HG03175 (cell line): ENCODE results near the gene ZFP57.

Experiments
- ATAC-seq: cut with Tn5 transposase; IDR thresholded peaks from one replicate; pipeline ENCODE4 v1.9.1; 2021; ENCODE audit warnings: mild to moderate bottlenecking, moderate library complexity; ENCODE audit not compliant: unreplicated experiment

The ZFP57 gene

DNA sequence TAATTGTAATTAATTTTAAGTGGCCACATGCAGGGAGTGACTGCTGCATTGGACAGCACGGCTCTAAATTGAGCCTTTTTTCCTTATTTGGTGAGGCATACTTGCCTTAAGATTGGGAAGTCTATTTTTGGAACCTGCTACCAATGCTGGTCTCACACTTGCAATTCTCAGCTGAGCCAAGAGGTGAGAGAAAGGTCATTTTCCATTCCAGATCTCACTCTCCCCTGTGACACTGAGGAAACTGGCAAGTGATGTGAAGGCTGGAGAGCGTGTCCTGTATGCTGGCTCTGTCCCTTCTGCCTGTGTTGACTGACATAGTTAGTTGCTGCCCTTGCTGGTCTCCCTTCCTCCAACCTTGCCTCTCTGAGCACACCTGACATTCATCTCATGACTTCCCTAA is 24.8 kb downstream of the ZFP57 start:
- ATAC-seq: no peak

DNA sequence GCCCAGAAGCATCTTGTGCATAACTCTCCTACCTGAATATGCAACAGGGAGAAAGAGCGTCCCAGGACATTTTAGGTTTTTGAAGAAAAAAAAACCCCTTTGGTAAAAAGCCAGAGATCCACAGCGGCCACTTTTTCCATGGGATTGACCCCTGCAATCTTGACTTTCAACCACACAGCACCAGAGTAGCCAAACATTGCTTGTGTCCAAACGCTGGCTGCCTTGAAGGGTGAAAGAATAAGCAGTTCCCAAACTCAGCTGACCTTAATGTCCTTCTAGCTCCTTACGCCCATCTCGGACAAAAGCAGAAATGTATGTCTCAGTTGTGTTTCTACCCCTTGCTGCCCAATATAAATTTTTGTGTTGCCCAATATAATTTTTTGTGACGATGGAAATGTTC is 25.3 kb downstream of the ZFP57 start:
- ATAC-seq: no peak

DNA sequence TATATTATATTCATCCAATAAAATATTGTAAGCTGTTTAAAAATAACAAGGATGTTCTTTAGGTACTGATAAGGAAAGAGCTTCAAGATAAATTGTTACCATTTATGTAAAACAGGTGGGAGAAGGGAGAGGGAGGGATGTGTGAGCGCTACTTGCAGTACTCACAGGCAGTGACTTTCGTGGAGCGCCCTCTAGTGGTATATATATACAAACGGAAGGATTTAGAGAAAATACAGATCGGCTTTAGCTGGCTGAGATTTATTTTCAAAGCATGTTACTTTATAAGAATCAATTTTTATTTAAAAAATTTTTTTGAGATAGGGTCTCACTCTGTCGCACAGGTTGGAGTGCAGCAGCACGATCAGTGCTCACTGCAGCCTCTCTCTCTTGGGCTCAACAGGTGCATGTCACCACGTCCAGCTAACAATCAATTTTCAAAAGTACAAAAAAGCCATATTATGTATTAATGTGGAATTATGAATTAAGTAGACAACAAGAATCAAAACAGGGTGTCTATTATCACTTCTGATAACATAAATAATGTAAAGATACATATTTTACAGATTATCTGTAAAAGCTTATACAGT is 27.4 kb downstream of the ZFP57 start:
- ATAC-seq: no peak

DNA sequence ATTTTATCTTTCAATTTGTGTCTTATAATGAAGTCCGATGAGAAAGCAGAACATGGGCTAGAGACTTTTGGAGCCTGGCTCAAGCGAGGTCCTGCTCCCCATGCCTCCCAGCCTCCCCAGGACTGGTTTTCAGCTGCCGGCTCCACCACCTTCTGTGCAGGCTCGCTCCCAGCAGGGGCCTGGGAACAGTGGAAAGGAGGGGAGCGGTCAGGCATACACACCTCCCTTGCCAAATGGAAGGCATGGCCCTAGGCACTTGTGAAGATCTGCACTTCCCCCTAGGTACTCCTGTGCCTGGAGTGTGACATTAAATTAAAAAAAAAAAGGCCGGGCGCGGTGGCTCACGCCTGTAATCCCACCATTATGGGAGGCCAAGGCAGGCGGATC is 28.8 kb downstream of the ZFP57 start:
- no peak for ATAC-seq

DNA sequence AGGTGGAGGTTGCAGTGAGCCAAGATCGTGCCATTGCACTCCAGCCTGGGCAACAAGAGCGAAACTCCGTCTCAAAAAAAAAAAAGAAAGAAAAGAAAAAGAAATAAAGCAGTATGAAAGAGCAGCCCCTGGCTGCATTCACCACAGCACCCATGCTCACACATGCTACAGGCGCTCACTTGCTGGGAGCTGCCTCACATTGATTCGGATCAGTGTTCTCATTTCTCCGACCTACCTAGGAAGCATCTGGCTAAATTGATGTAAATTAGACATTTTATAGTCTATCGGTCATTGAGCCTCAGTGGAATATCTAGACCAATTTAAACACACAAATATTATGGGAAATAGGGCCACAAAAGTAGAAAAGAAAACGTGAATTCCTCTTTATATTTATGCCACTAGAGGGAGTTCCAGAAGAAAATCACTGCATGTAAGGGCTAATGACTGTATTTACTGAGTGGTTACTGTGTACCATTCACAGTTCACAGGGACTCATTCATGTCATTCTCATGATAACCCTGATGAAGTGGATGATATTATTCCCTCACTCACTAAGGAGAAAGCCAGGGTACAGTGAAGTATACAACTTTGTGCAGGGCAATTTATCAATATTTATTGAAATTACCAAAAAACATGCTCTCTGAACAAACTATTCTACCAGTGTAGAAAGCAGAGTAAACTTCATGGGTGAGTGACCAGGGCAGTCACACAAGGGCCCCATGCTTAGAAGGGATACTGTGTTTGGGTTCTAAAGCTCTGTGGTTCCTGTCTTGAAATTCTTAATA is 29.3 kb downstream of the ZFP57 start:
- ATAC-seq: no peak

DNA sequence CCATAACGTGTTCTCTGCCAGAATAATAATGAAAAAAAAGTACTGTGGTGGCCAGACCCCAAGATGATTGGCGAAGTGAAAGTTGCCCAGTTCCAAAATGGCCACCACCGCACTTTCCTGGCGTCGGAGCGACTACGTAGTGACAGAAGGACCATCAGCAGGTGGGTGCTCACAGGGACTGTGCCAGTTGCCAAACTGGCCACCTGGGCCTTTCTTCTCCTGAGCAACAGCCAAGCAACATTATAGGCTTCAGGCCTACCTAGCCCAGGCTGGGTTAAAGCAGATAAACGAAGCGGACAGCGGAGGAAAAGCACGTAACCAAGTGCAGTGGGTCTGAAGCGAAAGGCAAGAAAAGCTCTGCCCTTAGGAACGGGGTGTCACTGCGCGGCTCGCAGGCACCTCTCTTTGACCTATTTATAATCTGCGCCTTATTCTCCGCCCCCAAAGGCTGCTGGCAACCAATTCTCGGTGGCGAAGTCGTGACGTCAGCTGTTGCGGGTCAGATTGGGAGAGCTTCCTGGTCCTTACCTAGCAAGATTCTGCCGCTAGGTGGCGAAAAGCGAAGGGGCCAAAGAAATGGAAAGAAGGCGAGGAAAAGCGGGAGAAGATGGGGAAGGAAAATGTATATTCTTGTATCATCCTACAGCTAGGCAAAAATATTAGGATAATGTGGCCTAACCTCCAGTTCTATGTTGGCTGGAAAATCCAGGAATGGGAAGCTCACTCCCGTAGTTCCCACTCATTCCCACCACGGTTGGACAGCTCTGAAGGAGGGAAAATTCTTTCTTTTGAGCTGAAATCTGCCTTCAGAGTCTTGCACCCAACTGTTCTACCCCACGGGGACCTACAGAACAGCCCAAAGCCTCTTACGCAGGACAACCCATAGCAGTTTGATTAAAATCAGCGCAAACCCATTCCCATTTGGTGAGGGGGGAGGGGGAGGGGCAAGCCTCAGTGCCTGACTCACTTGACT is 31.0 kb downstream of the ZFP57 start:
- peak; percentile 97 for ATAC-seq

DNA sequence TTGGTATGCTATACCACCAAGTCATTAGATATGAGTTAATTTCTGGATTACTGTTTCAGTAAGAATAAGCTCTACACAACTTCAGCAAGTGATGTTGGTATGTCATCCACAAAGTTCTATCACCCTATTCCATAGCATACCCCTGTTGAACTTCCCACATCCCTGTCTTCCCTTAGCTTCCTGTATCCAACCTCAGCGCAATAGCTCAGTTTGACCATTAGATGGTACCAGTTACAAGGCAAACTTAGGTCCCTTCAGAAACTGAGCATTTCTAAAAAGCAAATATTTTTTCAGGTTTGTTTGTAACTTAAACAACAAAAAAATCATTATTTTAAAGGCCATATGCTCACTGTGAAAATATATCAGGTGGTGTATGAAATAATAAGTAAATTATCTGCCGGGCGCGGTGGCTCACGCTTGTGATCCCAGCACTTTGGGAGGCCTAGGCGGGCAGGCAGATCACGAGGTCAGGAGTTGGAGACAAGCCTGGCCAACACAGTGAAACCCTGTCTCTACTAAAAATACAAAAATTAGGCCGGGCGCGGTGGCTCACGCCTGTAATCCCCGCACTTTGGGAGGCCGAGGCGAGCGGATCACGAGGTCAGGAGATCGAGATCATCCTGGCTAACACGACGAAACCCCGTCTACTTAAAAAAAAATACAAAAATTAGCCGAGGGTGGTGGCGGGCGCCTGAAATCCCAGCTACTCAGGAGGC is 32.9 kb downstream of the ZFP57 start:
- ATAC-seq: no peak

DNA sequence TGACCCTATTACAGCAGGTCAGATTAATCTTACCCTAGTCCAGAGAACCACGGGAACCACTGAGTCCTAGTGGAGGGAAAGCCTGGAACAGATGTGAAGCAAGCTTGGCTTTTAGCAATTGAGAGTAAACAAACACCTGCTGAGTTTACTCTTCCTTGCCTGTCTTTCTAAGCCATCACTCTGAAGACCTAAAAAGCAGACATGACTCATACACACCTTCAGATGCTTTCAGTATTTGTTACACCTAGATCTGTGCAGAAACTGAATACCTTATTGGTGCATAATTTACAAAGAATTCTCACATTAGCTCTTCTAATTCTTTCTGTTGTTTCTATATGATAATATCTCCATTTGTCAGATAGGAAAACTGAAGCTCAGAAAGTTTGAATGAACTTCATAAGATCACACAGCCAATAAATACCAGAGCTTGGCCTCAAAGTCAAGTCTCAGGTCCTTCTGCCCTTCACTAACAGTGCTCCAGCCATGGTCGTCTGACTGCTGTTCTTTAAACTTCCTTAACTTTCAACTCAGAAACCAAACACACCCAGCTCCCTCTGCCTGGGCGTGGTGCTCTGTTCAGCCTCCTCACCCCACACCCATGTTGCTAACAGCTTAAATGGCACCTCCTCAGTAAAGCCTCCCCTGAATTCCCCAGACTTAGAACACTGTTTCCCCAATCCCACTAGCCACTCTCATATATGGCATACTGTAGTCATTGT is 39.4 kb downstream of the ZFP57 start:
- ATAC-seq: no peak

DNA sequence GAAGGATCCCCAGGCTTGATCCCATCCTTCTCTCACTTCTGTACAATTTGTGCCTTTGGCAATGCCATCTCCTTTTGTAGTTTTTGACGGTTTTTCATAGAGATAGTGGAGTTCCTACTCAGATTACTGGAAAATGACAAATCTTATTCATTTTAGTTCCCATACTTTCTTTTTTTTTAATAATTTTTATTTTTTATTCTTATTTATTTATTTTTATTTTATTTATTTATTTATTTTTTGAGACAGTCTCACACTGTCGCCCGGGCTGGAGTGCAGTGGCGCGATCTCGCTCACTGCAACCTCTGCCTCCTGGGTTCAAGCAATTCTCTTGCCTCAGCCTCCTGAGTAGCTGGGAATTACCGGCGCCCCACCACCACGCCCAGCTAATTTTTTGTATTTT is 43.7 kb downstream of the ZFP57 start:
- no peak for ATAC-seq

DNA sequence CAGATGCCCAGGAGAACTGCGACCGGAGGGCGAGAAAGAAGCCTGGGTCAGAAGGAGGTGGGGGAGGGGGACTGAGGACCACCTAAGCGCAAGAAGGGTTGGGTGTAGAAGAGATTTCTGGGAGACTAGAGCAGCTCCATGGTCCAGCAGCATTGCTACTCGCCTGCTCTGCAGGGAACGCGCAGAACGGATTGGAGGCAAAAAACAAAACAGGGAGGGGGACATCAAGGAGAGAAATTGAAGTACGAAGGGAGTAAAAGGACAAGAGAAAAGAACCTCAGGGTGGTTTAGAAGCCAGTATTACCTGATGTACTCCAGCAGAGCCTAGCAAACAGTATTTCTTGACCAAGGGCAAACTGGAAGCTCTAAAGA is 47.4 kb downstream of the ZFP57 start:
- ATAC-seq: no peak

DNA sequence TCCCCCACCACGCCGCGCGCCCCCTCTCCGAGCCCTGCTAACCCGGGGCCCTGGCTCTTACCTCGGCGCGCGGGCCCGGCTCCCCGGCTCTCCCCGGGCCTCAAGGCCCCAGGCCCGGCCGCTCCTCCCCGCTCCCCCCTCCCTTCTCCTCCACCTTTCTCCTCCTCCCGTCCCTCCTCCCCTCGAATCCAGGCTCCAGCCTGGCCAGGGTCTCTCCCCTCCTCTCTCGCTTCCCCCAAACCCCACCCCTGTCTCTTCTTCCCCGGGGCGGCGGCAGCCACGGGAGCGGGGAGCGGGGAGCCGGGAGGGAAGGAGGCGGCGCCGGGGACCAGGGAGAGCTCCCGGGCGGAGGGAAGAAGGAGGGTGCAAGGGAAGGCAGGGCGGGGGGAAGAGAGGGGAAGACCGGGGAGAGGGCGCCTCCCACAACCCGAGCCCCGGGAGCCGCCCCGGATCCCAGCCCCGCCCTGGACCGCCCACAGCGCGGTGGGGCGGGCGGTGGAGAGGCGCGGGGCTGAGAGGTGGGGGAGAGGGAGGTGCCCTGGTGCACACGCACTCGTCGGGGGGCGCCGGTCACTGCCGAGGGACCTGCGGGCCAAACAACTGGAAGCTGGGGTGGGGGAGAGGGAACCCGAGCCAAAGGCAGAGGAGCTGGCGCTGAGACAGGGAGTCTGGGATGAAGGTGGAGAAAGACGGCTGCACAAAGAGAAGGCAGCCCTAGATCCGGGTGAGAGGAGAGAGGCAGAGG is 48.0 kb downstream of the ZFP57 start, which contains the start of gene GABBR1:
GABBR1 (minus strand) TSS at position 395 of the 745 bp plus-strand sequence. CDS start 798 bp downstream, outside the sequence.
- peak; percentile 42 for ATAC-seq

DNA sequence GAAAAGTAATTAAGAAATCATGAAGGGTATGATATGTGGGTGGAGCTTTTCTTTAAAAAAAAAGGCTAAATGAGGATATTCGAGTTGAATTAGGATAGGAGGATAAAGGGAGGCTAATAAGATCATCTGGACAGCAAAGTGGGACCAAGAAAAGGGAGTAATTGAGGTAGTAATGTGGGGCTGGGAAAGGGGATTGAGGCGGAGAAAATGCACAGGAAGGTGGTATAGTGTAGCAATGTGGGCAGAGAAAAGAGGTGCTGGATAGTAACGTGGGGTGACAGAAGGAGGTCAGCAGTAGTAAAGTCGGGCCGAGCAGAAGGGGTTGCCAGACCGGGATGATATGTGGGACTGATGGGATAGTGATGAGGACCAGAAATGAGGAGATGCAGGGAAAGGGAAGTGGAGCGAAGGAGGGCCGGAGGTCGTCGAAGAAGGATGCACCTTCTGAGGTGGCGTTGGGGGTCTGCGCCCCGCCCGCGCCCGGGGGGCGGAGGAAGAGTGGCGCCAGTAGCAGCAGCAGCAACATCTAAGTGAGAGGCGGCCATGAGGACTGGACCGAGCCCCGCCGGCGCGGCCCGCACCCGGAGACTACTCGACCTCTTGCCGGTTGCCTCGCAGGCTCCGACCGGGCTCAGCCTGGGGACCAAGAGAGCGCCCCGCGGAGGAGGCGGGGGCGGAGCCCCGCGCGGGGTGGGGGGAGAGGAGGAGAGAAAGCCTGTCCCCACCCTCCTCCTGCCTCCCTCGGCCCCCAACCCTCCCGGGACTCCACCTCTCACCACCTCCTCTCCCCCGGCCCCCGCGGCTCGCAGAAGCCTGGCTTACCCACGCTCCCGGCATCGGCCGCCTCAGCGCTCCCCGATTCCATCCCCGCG is 48.9 kb downstream of the ZFP57 start:
- ATAC-seq: peak; percentile 22

DNA sequence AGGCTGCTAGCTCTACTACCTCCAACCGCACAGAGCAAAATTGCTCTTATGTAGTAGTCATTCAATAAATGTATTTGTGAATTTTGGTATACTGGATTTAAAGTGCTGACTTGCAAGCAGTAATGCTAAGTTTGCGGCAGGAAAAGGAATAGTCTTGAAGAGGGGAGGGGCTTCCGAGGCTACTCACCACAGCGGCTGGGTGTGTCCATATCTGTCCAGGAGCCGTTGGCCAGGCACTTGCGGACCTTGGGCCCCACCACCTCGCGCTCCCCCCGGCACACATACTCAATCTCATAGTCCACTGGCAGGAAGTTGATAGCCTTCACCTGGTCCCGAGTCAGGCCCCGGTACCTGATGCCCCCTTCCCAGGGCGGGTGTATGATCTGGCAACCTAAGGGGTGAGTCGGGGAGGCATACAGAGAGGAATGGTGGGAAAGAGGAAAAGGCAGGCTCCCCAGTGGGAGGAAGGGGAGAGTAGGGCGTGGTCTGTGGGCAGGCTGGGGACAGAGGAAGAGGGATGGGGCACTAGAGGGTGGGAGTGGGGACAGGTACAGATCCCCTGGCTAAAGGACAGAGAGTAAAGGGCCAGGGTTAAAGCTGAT is 49.6 kb downstream of the ZFP57 start:
- ATAC-seq: no peak

DNA sequence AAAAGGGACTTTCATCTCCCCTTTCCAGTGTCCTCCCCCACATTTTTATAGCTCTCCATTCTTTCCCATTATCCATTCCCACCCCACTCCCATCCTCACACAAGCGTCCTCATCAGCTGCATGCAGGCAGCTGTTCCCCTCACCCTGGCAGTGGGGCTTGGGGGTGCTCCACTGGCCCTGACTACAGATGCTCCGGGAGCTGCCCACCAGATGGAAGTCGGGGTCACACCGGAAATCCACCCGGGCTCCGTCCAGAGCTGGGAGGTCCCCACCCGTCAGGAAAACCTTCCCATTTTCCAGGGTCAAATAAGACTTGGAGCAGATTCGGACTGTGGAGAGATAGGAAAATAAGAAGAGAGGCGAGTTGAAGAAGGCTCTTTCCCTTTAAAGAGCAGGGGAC is 50.6 kb downstream of the ZFP57 start:
- no peak for ATAC-seq

DNA sequence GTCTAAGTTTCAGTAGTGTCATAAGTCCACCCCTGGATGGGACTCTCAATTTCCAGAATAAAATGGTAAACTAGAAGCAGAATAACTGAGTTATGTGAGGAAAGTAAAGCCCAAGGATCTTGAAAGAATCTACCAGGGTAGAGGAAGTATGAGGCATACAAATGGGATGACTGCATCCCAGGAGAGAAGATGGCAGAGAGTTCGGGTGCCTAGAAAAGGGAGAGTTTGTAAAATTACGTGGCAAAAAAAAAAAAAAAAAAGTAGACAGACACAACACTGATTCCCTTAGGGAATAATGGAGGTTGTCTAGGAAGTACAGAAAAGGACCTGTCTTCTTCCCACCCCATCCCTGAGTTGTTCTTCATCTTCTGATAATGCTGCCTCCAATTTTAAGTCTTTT is 51.4 kb downstream of the ZFP57 start:
- no peak for ATAC-seq

DNA sequence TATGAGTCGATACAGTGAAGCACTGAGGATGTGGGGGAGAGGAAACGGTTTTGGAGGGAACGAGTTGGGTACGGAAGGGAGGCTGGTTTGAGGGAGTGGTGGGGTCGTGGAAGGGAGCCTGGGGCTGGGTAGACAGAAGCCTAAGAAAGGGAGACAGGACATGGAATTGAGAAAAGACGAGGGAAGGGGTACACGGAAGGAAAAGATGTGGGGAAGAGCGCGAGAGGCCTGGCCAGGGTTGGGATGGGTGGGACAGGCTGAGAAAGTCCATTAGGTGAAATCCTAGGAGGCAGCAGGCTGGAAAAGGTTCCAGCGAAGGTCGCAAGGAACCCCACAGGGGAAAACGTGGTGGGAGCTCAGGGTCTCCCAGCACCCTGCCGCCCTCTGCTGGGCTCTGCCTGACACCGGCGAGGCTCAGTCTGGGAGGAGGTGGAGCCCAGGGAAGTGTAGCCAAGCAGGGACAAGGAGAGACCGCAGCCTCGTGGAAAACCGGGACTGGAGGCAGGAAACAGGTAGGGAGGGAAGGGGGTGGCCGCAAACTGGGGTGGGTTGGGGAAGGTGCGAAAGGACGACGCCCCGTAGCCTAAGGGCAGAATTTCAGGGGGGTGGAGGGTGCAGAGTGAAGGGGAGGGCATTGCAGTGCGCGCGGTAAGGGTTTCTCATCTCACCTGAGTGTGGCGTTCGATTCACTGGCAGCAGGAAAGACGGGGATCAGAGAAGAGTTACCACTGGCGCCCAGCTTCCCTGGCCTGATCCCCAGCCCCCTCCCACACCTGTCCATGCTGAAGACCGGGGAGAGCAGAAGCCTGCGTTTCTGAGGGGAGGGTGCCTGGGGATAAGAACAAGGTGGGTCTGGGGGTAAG is 52.3 kb downstream of the ZFP57 start:
- ATAC-seq: no peak

DNA sequence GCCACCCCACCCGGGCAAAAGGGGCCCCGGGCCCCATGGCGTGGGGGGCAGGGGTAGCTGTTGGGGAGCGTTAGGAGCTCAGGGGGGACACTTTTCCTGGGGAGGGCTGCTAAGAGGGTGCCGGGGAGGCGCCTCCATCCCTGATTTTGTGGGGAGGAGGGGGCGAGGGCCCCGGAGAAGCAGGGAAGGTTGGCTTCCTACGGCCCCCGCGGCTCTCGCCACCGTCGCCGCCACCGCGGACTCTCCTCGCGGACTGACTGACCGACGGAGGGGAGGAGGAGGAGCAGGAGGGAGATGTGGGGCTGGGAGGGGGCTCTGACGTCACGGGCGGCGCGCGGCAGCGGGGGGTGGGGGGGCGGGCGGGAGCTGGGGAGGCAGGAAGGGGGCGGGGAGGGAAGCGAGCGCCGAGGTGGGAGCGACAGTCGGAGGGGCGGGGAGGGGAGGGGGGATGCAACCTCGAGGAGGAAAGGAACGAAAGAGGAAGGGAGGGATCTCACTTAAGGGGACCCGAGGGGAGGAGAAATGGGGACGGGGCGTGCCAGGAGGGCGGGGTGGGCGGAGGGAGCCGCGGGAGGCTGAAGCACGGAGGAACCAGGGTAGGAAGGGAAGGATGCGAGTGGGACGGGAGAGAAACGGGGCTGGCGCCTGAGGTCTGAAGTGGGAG is 53.1 kb downstream of the ZFP57 start:
- no peak for ATAC-seq
